ENCODE data around the gene TRUB1. TPM values are rescaled to one million over a fixed set of nuclear protein-coding genes. Genes with fewer than 3 reads are reported as not detected.

Gene TRUB1
- total and polyA plus RNA-seq, 2 of the 4 experiments (the other 2 are of a cell fraction), result 9.1 to 17.9 TPM

GRCh38 chr10:114982989-114983388 is 45.0 kb downstream of the TRUB1 start:
- no peak for DNase-seq
- peaks cover 12% of the 10 kb centered on the region for H3K9me3 ChIP-seq (ENCODE audit: control insufficient read depth, insufficient read depth, low read length)
- no peaks in the 10 kb centered on the region for H4K20me1 ChIP-seq (ENCODE audit: insufficient read depth, low read length)
- H3K4me2 ChIP-seq (ENCODE audit: low read depth, low read length), result no peak overlapping the region
- no peaks in the 10 kb centered on the region for H3K27me3 ChIP-seq (ENCODE audit: control insufficient read depth, insufficient read depth, low read length)
- H3K9me1 ChIP-seq (ENCODE audit: insufficient read depth, low read length), result no peaks in the 10 kb centered on the region
- in situ Hi-C loops (cut with MboI; ENCODE audit: low sequenced_read_pairs) (no loop called here), intact Hi-C loops (cut with micrococcal nuclease) (no loop called here), dilution Hi-C loops (cut with HindIII; ENCODE audit: low sequenced_read_pairs, unreplicated experiment) (no loop called here)
- no peak overlapping the region for H2BK5ac ChIP-seq (ENCODE audit: low read depth, low read length, poor library complexity, severe bottlenecking)
- no peak for ATAC-seq (ENCODE audit: low read depth)
- no peak overlapping the region for H3K4ac ChIP-seq (ENCODE audit: low read depth, low read length)
- no peak overlapping the region for H2BK20ac ChIP-seq (ENCODE audit: low read depth, low read length)
- H3K4me3 ChIP-seq (ENCODE audit: insufficient read depth, low read depth, low read length), result no peak overlapping the region
- no peak overlapping the region for H3K56ac ChIP-seq (ENCODE audit: extremely low read depth, insufficient read depth, low read length)
- no peak overlapping the region for H2BK120ac ChIP-seq (ENCODE audit: low read depth, low read length)
- BruUV-seq (replicated peaks), result no TSS peak
- no peak overlapping the region for H2AFZ ChIP-seq (replicated peaks; ENCODE audit: low read length, poor library complexity)
- POLR2A ChIA-PET (ENCODE audit: unreplicated experiment), result no interaction called here
- H3K79me1 ChIP-seq (ENCODE audit: low read depth in 1 of 2, low read length in 2 of 2), result peaks cover 0 to 3% of the 10 kb centered on the region in 2 experiments; a peak in 2 of 4 replicates
- no peak overlapping the region for H3K27ac ChIP-seq (ENCODE audit: insufficient read depth, low read length)
- H4K8ac ChIP-seq (ENCODE audit: low read depth in 2 of 2, low read length in 2 of 2), result no peak overlapping the region
- H3K36me3 ChIP-seq (ENCODE audit: control insufficient read depth, insufficient read depth, low read length), result peaks cover 3% of the 10 kb centered on the region
- no peaks in the 10 kb centered on the region for H3K4me1 ChIP-seq (ENCODE audit: control insufficient read depth, insufficient read depth, low read length)
- CTCF ChIA-PET, result no interaction called here
- no peak overlapping the region for H3K23ac ChIP-seq (ENCODE audit: low read depth, low read length)
- H2AK5ac ChIP-seq (ENCODE audit: low read depth, low read length), result no peak overlapping the region
- TF ChIP-seq CEBPB (IDR thresholded peaks at IDR 0.05; ENCODE audit: low read depth, low read length) (no peak), RFX5 (IDR thresholded peaks at IDR 0.05; ENCODE audit: low read depth, low read length) (no peak), FOS (IDR thresholded peaks at IDR 0.05; ENCODE audit: low read depth, low read length) (no peak), BHLHE40 (IDR thresholded peaks at IDR 0.05; ENCODE audit: low read depth, low read length) (no peak), CHD1 (IDR thresholded peaks at IDR 0.05; ENCODE audit: low read depth, low read length) (no peak), NFE2L2 (IDR thresholded peaks at IDR 0.05; ENCODE audit: low read depth, low read length) (no peak), RAD21 (IDR thresholded peaks at IDR 0.05; ENCODE audit: low read length) (no peak), RCOR1 (IDR thresholded peaks at IDR 0.05; ENCODE audit: insufficient replicate concordance, low read length) (no peak), ELK1 (IDR thresholded peaks at IDR 0.05; ENCODE audit: borderline replicate concordance, low read depth, low read length) (no peak), POLR2A (IDR thresholded peaks at IDR 0.05; ENCODE audit: low read depth, low read length) (no peak), CTCF (conservative IDR thresholded peaks at IDR 0.05; ENCODE audit: low read depth, low read length) (no peak), MXI1 (IDR thresholded peaks at IDR 0.05; ENCODE audit: borderline replicate concordance, low read depth, low read length) (no peak), MAZ (IDR thresholded peaks at IDR 0.05; ENCODE audit: borderline replicate concordance, low read depth, low read length) (no peak), SMC3 (IDR thresholded peaks at IDR 0.05; ENCODE audit: low read depth, low read length) (no peak)
- H2BK15ac ChIP-seq (ENCODE audit: low read depth, low read length), result no peak overlapping the region
- H3K18ac ChIP-seq (ENCODE audit: low read depth, low read length), result no peak overlapping the region
- no peak overlapping the region for H3K14ac ChIP-seq (replicated peaks; ENCODE audit: low read depth, low read length)
- no peak overlapping the region for H4K5ac ChIP-seq (ENCODE audit: low read depth, low read length)
- no peak overlapping the region for H3K9ac ChIP-seq (ENCODE audit: low read depth, low read length)
- no peak overlapping the region for H2AK9ac ChIP-seq (replicated peaks; ENCODE audit: low read depth, low read length, poor library complexity)
- H4K91ac ChIP-seq (ENCODE audit: insufficient read depth, low read depth, low read length), result no peak overlapping the region
